Psoas muscle (tissue), 8 donors: ENCODE results near the gene SQOR. TPM values are rescaled to one million over a fixed set of nuclear protein-coding genes. Genes with fewer than 3 reads are reported as not detected.
"Not testable (repeated sequence)": the region's sequence is repeated elsewhere in the genome, so short reads cannot be mapped to it uniquely, and the experiment has no call there.

Experiments used
- ATAC-seq, 4 donors: fragments of 200-7000 bp; cut with Tn5 transposase; one replicate each; pipeline ENCODE4 v1.9.1; 2020; ENCODE audit warnings: moderate library complexity in 3 of 4, mild to moderate bottlenecking in 2 of 4
- DNase-seq, 2 donors: peaks; one replicate each; pipeline ENCODE4 v3.0.0-alpha.2; 2020
- H3K27ac ChIP-seq: fragments of 200-600 bp; one replicate; pipeline ENCODE4 v1.8.0; 2022
- H3K27me3 ChIP-seq, 3 donors: fragments of 200-600 bp in 1 of 3; one replicate each; pipeline versions ENCODE4 v1.6.1 to v1.8.0; 2013 to 2022; ENCODE audit warnings: low read length in 2 of 3, mild to moderate bottlenecking in 2 of 3, moderate library complexity in 1 of 3; ENCODE audit not compliant: insufficient read depth in 3 of 3
- H3K36me3 ChIP-seq, 2 donors: fragments of 200-600 bp in 1 of 2; one replicate each; pipeline versions ENCODE4 v1.6.1 to v1.8.0; 2013 to 2022; ENCODE audit warnings: low read depth in 1 of 2, mild to moderate bottlenecking in 1 of 2, moderate library complexity in 1 of 2; ENCODE audit not compliant: insufficient read depth in 1 of 2
- H3K4me1 ChIP-seq: fragments of 200-600 bp; one replicate; pipeline ENCODE4 v1.8.0; 2022
- H3K4me3 ChIP-seq: fragments of 200-600 bp; one replicate; pipeline ENCODE4 v1.8.0; 2022; ENCODE audit warnings: mild to moderate bottlenecking
- H3K9me3 ChIP-seq: fragments of 200-600 bp; one replicate; pipeline ENCODE4 v1.8.0; 2022
- CTCF ChIP-seq: fragments of 200-600 bp; IDR thresholded peaks from one replicate; pipeline ENCODE4 v1.8.0; 2022; ENCODE audit warnings: antibody characterized with exemption
- WGBS, 3 donors: extraction: QIAGEN DNeasy Blood & Tissue Kit; methylation state at CpG; one replicate each; pipeline versions ENCODE4 v1.1.6 to v1.1.7; 2013; 5-methylcytosine and 5-hydroxymethylcytosine counted together
- intact Hi-C, 2 donors: fragments of 100-400 bp; cut with DNase I; formaldehyde crosslinking; loops; one replicate each; pipeline versions ENCODE4 v1.11.0 to v1.14.2; 2022
- polyA plus RNA-seq, 3 donors: library from polyadenylated mRNA; stranded (reverse); fragments of 200-250 nt; gene quantifications; one replicate each; pipeline ENCODE4 v1.2.3, GENCODE V29; 2013
- total RNA-seq, 4 donors: library from RNA; stranded (reverse); fragmentation: NEBNext Ultra II Directional in 2 of 4; extraction: Animal tissue kit (Norgen Biotek cat#: 25700) in 2 of 4; gene quantifications; one replicate each; pipeline versions ENCODE4 v1.2.1 to v1.2.4, GENCODE V29; 2021 to 2023
- donor health status: healthy with polysubstance abuse.
- donor health status: DM: no; HTN: no; CAD: no; lungs with moderate emphysema.
- donor health status: Bipolar disorder and iron deficiency.
- donor health status: healthy.
- donor health status: DM: yes; HTN: yes; CAD: no.
- donor health status: DM: no; HTN: no; CAD: no.
- donor health status: DM: no; HTN: no; CAD: no.
- donor health status: DM: yes; HTN: yes; CAD: no.

The SQOR gene
- total and polyA plus RNA-seq, 7 donors = 46.5 to 174 (median 142) TPM

- WGBS, 3 donors = 80 to 88% (median 85%) methylated on average over 9 of the region's 9 CpGs
- no peaks in the 10 kb centered on the region for H3K9me3 ChIP-seq
- H3K27ac ChIP-seq = peak overlapping the region; percentile 97
- H3K4me1 ChIP-seq = peaks cover 92% of the 10 kb centered on the region
- no peak overlapping the region for H3K4me3 ChIP-seq
- no peaks in the 10 kb centered on the region for H3K27me3 ChIP-seq
- no peaks in the 10 kb centered on the region for H3K36me3 ChIP-seq
- intact Hi-C loops = no loop called here
- DNase-seq = no peak
- no peak for ATAC-seq
- no peak for TF ChIP-seq CTCF
Measured at GRCh38 chr15:45645026-45645980, 10.5 kb downstream of the SQOR start.

GRCh38 chr15:45646220-45646619 lies 11.4 kb downstream of the SQOR start:
- Histone ChIP-seq H3K4me3 (no peak overlapping the region), H3K4me1 (peaks cover 84% of the 10 kb centered on the region), H3K9me3 (no peaks in the 10 kb centered on the region), H3K36me3 (peaks cover 0 to 5% of the 10 kb centered on the region in 2 donors), H3K27ac (peak overlapping the region; percentile 97), H3K27me3 (no peaks in the 10 kb centered on the region)
- WGBS, 3 donors = 37 to 61% (median 47%) methylated on average over 3 of the region's 3 CpGs
- intact Hi-C loops = no loop called here
- DNase-seq (no peak), ATAC-seq (peak in 1 of 4 donors; percentile 33)
- TF ChIP-seq CTCF = no peak

- intact Hi-C loops = no loop called here
- Histone ChIP-seq H3K36me3 (peaks cover 0 to 5% of the 10 kb centered on the region in 2 donors), H3K4me3 (no peak overlapping the region), H3K9me3 (no peaks in the 10 kb centered on the region), H3K27ac (peak overlapping the region; percentile 97), H3K27me3 (no peaks in the 10 kb centered on the region), H3K4me1 (peaks cover 68% of the 10 kb centered on the region)
- no peak for TF ChIP-seq CTCF
- ATAC-seq (no peak), DNase-seq (no peak)
- WGBS, 3 donors = 96 to 99% (median 98%) methylated on average over 6 of the region's 6 CpGs
Measured at GRCh38 chr15:45647828-45648227, 13.0 kb downstream of the SQOR start.

GRCh38 chr15:45648521-45649200 lies 13.8 kb downstream of the SQOR start:
- no peak for TF ChIP-seq CTCF
- no peaks in the 10 kb centered on the region for H3K9me3 ChIP-seq
- H3K27ac ChIP-seq = peak overlapping the region; percentile 97
- peak; percentile 46 to 67 for DNase-seq
- H3K4me3 ChIP-seq = no peak overlapping the region
- peaks cover 66% of the 10 kb centered on the region for H3K4me1 ChIP-seq
- ATAC-seq = peak; percentile 82 to 92 (median 88)
- H3K27me3 ChIP-seq = no peaks in the 10 kb centered on the region
- WGBS, 3 donors = 83 to 92% (median 90%) methylated on average over 4 of the region's 4 CpGs
- peaks cover 0 to 5% of the 10 kb centered on the region in 2 donors for H3K36me3 ChIP-seq
- intact Hi-C loops = no loop called here

GRCh38 chr15:45650007-45650406 lies 15.2 kb downstream of the SQOR start:
- intact Hi-C loops, DNase-seq, H3K36me3 ChIP-seq, H3K4me3 ChIP-seq, H3K27me3 ChIP-seq, H3K9me3 ChIP-seq: not testable (repeated sequence)
- Histone ChIP-seq H3K27ac (peak overlapping the region; percentile 97), H3K4me1 (peaks cover 56% of the 10 kb centered on the region)
- ATAC-seq = peak; percentile 42 to 55 (median 44)
- WGBS, 3 donors = 70 to 83% (median 74%) methylated on average over 11 of the region's 11 CpGs
